ENCODE measurements around the gene SELE.
"Not testable (repeated sequence)": the region's sequence is repeated elsewhere in the genome, so short reads cannot be mapped to it uniquely, and the experiment has no call there.

The SELE gene

GRCh38 chr1:169683661-169684060, 50.2 kb downstream of the SELE start:
- Histone ChIP-seq H3K4me1 (ENCODE audit: control insufficient read depth, insufficient read depth, low read length, poor library complexity, severe bottlenecking) (peaks cover 5% of the 10 kb centered on the region), H3K9me3 (ENCODE audit: control insufficient read depth, low read length) (no peaks in the 10 kb centered on the region), H3K27ac (ENCODE audit: low read depth, low read length, severe bottlenecking) (no peak overlapping the region), H3K36me3 (ENCODE audit: control insufficient read depth, insufficient read depth, low read length) (no peaks in the 10 kb centered on the region), H3K4me3 (ENCODE audit: extremely low read depth, insufficient read depth, low read length, poor library complexity, severe bottlenecking) (no peak overlapping the region)
- 87 to 96% methylated on average over 3 of the region's 3 CpGs for WGBS, 2 experiments (ENCODE audit: insufficient coverage in 2 of 2)

GRCh38 chr1:169683168-169683567, 50.7 kb downstream of the SELE start:
- 60 to 62% methylated on average over 2 to 4 of the region's 4 CpGs for WGBS, 2 experiments (ENCODE audit: insufficient coverage in 2 of 2)
- H3K36me3 ChIP-seq (ENCODE audit: control insufficient read depth, insufficient read depth, low read length); H3K4me3 ChIP-seq (ENCODE audit: extremely low read depth, insufficient read depth, low read length, poor library complexity, severe bottlenecking); H3K9me3 ChIP-seq (ENCODE audit: control insufficient read depth, low read length); H3K4me1 ChIP-seq (ENCODE audit: control insufficient read depth, insufficient read depth, low read length, poor library complexity, severe bottlenecking); H3K27ac ChIP-seq (ENCODE audit: low read depth, low read length, severe bottlenecking): not testable (repeated sequence)

GRCh38 chr1:169682071-169682470, 51.8 kb downstream of the SELE start:
- Histone ChIP-seq H3K4me3 (ENCODE audit: extremely low read depth, insufficient read depth, low read length, poor library complexity, severe bottlenecking) (no peak overlapping the region), H3K4me1 (ENCODE audit: control insufficient read depth, insufficient read depth, low read length, poor library complexity, severe bottlenecking) (peaks cover 5% of the 10 kb centered on the region), H3K36me3 (ENCODE audit: control insufficient read depth, insufficient read depth, low read length) (no peaks in the 10 kb centered on the region), H3K27ac (ENCODE audit: low read depth, low read length, severe bottlenecking) (no peak overlapping the region), H3K9me3 (ENCODE audit: control insufficient read depth, low read length) (no peaks in the 10 kb centered on the region)
- 20% methylated on average over 2 of the region's 2 CpGs; no CpG with 5 or more reads in 1 of the 2 experiments for WGBS, 2 experiments (ENCODE audit: insufficient coverage in 2 of 2)

- 73 to 75% methylated on average over 1 of the region's 2 CpGs for WGBS, 2 experiments (ENCODE audit: insufficient coverage in 2 of 2)
Observed at GRCh38 chr1:169681140-169681539, 52.7 kb downstream of the SELE start.

GRCh38 chr1:169680377-169681019, 53.4 kb downstream of the SELE start:
- no peaks in the 10 kb centered on the region for H3K9me3 ChIP-seq (ENCODE audit: control insufficient read depth, low read length)
- no peak overlapping the region for H3K4me3 ChIP-seq (ENCODE audit: extremely low read depth, insufficient read depth, low read length, poor library complexity, severe bottlenecking)
- no peaks in the 10 kb centered on the region for H3K36me3 ChIP-seq (ENCODE audit: control insufficient read depth, insufficient read depth, low read length)
- WGBS, 2 experiments (ENCODE audit: insufficient coverage in 2 of 2): 61 to 66% methylated on average over 4 to 5 of the region's 6 CpGs
- H3K27ac ChIP-seq (ENCODE audit: low read depth, low read length, severe bottlenecking): no peak overlapping the region
- peaks cover 5% of the 10 kb centered on the region for H3K4me1 ChIP-seq (ENCODE audit: control insufficient read depth, insufficient read depth, low read length, poor library complexity, severe bottlenecking)

More at GRCh38 chr1:169681140-169681539, 52.7 kb downstream of the SELE start:
- no peak overlapping the region for H3K27ac ChIP-seq (ENCODE audit: low read depth, low read length, severe bottlenecking)
- H3K4me3 ChIP-seq (ENCODE audit: extremely low read depth, insufficient read depth, low read length, poor library complexity, severe bottlenecking): no peak overlapping the region
- H3K9me3 ChIP-seq (ENCODE audit: control insufficient read depth, low read length): no peaks in the 10 kb centered on the region
- no peaks in the 10 kb centered on the region for H3K36me3 ChIP-seq (ENCODE audit: control insufficient read depth, insufficient read depth, low read length)
- peaks cover 5% of the 10 kb centered on the region for H3K4me1 ChIP-seq (ENCODE audit: control insufficient read depth, insufficient read depth, low read length, poor library complexity, severe bottlenecking)

GRCh38 chr1:169679692-169680091, 54.2 kb downstream of the SELE start:
- 71 to 85% methylated on average over 2 of the region's 3 CpGs for WGBS, 2 experiments (ENCODE audit: insufficient coverage in 2 of 2)
- Histone ChIP-seq H3K4me3 (ENCODE audit: extremely low read depth, insufficient read depth, low read length, poor library complexity, severe bottlenecking) (no peak overlapping the region), H3K4me1 (ENCODE audit: control insufficient read depth, insufficient read depth, low read length, poor library complexity, severe bottlenecking) (peaks cover 5% of the 10 kb centered on the region), H3K9me3 (ENCODE audit: control insufficient read depth, low read length) (no peaks in the 10 kb centered on the region), H3K27ac (ENCODE audit: low read depth, low read length, severe bottlenecking) (no peak overlapping the region), H3K36me3 (ENCODE audit: control insufficient read depth, insufficient read depth, low read length) (no peaks in the 10 kb centered on the region)

GRCh38 chr1:169676001-169676400, 57.9 kb downstream of the SELE start:
- Histone ChIP-seq H3K4me3 (ENCODE audit: extremely low read depth, insufficient read depth, low read length, poor library complexity, severe bottlenecking) (no peak overlapping the region), H3K27ac (ENCODE audit: low read depth, low read length, severe bottlenecking) (no peak overlapping the region), H3K9me3 (ENCODE audit: control insufficient read depth, low read length) (no peaks in the 10 kb centered on the region), H3K4me1 (ENCODE audit: control insufficient read depth, insufficient read depth, low read length, poor library complexity, severe bottlenecking) (peaks cover 5% of the 10 kb centered on the region), H3K36me3 (ENCODE audit: control insufficient read depth, insufficient read depth, low read length) (no peaks in the 10 kb centered on the region)
- 40 to 100% methylated on average over 1 of the region's 2 CpGs for WGBS, 2 experiments (ENCODE audit: insufficient coverage in 2 of 2)

Data from mesodermal cell (in vitro differentiated cells).